IPS DF 19.7 (cell line): ENCODE data around the gene PRR30.

ENCODE experiments used
- DNase-seq: peaks from one replicate; pipeline ENCODE4 v3.0.0-alpha.2; 2013; ENCODE audit warnings: low read depth, low spot score

The PRR30 gene

DNA sequence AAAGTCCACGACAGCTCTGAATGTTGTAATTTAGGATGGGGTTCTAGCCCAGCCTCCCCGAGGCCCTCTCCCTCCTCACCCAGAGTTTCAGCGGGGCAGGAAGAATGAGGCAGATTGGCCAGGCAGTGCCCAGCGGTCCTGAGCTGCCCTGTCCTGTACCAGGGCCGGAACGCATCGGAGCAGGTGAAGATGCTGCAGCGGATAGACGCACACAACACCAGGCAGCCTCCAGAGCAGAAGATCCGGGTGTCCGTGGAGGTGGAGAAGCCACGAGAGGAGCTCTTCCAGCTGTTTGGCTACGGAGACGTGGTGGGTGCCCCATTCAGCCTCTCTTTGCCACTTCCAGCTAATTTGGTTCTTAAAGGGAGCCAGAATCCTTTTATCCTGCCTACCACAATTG is 41.9 kb downstream of the PRR30 start:
- no peak for DNase-seq

- DNase-seq: no peak
Observed at GRCh38 chr2:27096748-27097297, 42.4 kb downstream of the PRR30 start.

GRCh38 chr2:27095745-27096651 is 43.2 kb downstream of the PRR30 start:
- DNase-seq: no peak

- no peak for DNase-seq
Observed at GRCh38 chr2:27095427-27095744, 43.8 kb downstream of the PRR30 start.

DNA sequence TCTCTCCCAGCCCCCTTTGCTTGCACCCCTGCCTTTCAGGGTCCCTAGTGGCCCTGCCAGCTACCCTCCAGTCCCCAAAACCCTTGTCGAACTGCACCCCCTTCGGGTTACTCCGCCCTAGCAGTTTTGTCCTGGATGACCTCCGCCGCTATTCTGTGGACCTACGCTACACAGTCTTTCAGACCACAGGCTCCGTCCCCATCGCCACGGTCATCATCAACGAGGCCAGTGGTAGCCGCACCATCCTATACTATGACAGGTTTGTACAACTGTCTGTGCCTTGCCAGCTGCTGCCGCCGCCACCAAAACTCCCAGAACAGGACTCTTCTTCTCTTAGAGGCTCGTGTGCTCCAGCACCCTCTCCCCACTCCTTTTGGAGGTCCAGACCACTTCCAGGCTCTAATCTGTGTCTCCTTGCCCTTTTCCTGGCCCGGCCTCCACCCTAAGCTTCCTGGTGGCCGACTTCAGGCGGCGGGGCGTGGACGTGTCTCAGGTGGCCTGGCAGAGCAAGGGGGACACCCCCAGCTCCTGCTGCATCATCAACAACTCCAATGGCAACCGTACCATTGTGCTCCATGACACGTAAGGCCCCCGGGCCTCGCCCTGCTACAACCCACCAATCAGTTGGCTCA is 44.7 kb downstream of the PRR30 start:
- DNase-seq: no peak

GRCh38 chr2:27093430-27094352 is 45.5 kb downstream of the PRR30 start:
- DNase-seq: no peak

GRCh38 chr2:27092696-27093429 is 46.3 kb downstream of the PRR30 start:
- DNase-seq: no peak

- DNase-seq: no peak
Observed at GRCh38 chr2:27091746-27092695, 47.2 kb downstream of the PRR30 start.

- no peak for DNase-seq
Observed at GRCh38 chr2:27089111-27089954, 49.9 kb downstream of the PRR30 start.

- DNase-seq: no peak
Observed at GRCh38 chr2:27088634-27089033, 50.6 kb downstream of the PRR30 start.

- no peak for DNase-seq
Observed at GRCh38 chr2:27087823-27088410, 51.3 kb downstream of the PRR30 start.
